ENCODE measurements around the gene STAC2.

DNA sequence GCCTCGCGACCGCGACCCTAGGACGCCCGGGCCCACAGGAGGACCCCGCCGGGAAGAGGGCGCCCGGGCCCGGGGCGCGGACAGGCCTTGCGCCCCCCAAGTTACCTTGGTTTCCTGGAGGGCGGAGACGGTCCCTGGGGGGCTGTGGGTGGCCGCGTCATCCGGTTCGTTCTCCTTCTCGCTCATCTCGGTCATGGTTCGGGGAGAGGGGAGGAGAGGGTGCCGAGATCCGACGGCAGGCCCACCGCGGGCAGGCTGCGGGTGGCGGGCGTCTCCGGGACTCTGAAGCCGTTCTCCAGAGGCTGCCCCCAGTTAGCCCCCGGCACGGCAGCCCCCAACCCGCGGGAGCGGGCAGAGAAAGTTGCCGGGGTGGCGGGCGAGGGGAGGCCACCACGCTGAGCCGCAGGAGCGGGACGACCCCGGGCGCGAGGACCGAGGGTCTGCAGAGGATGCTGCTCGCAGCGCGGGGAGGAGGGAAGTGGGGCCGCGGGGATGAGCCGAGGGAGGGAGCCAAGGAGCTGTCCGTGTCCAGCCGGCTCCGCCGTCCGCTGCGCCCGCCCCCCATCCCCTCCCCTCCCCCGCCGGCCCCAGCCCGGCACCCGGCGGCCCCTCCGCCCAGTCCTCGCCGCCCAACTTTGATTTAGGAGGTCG lies at the start of gene STAC2:
- TF ChIP-seq, protein P1, sequence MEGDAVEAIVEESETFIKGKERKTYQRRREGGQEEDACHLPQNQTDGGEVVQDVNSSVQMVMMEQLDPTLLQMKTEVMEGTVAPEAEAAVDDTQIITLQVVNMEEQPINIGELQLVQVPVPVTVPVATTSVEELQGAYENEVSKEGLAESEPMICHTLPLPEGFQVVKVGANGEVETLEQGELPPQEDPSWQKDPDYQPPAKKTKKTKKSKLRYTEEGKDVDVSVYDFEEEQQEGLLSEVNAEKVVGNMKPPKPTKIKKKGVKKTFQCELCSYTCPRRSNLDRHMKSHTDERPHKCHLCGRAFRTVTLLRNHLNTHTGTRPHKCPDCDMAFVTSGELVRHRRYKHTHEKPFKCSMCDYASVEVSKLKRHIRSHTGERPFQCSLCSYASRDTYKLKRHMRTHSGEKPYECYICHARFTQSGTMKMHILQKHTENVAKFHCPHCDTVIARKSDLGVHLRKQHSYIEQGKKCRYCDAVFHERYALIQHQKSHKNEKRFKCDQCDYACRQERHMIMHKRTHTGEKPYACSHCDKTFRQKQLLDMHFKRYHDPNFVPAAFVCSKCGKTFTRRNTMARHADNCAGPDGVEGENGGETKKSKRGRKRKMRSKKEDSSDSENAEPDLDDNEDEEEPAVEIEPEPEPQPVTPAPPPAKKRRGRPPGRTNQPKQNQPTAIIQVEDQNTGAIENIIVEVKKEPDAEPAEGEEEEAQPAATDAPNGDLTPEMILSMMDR (IDR thresholded peaks at IDR 0.05; ENCODE audit: insufficient read depth, low read length, poor library complexity, severe bottlenecking): no peak
- no peak for TF ChIP-seq EZH2phosphoT487 (conservative IDR thresholded peaks at IDR 0.05; ENCODE audit: low read length)
